HepG2 (cell line): ENCODE results near the gene TTPAL. TPM values are rescaled to one million over a fixed set of nuclear protein-coding genes. Genes with fewer than 3 reads are reported as not detected.

Experiments
- AGO1 ChIP-seq: fragments of 200-400 bp; formaldehyde crosslinking; IDR thresholded peaks from 2 replicates; pipeline ENCODE4 v1.6.1; 2017; ENCODE audit warnings: mild to moderate bottlenecking, low read depth, low read length, moderate library complexity; ENCODE audit not compliant: poor library complexity, severe bottlenecking
- BHLHE40 ChIP-seq: IDR thresholded peaks from 2 replicates; pipeline ENCODE4 v1.6.1; 2011; ENCODE audit warnings: low read length, improper control_type of control experiment
- CAMTA2 ChIP-seq: sonication (generic); formaldehyde crosslinking; IDR thresholded peaks from 2 replicates; pipeline ENCODE4 v1.4.0; 2020; ENCODE audit warnings: mild to moderate bottlenecking, missing genetic modification reagents, borderline replicate concordance
- DNMT1 ChIP-seq: sonication (generic); formaldehyde crosslinking; IDR thresholded peaks from 2 replicates; pipeline ENCODE4 v1.5.1; 2020; ENCODE audit warnings: mild to moderate bottlenecking, missing genetic modification reagents
- FOXJ3 ChIP-seq: sonication (generic); formaldehyde crosslinking; IDR thresholded peaks from 2 replicates; pipeline ENCODE4 v1.4.0; 2020; ENCODE audit warnings: missing genetic modification reagents, mild to moderate bottlenecking, borderline replicate concordance
- HMG20B ChIP-seq: conservative IDR thresholded peaks from 2 replicates; pipeline ENCODE4 v1.6.1; 2016; ENCODE audit warnings: missing genetic modification reagents, missing compliant biosample characterization
- PPARG ChIP-seq: conservative IDR thresholded peaks from 2 replicates; pipeline ENCODE4 v1.6.1; 2016; ENCODE audit warnings: missing biosample characterization, missing genetic modification reagents
- ZNF234 ChIP-seq: sonication (generic); formaldehyde crosslinking; conservative IDR thresholded peaks from 2 replicates; pipeline ENCODE4 v1.5.1; 2020; ENCODE audit warnings: mild to moderate bottlenecking, missing genetic modification reagents
- ZNF235 ChIP-seq: sonication (generic); formaldehyde crosslinking; IDR thresholded peaks from 2 replicates; pipeline ENCODE4 v1.8.1; 2023; ENCODE audit warnings: mild to moderate bottlenecking, missing genetic modification reagents, borderline replicate concordance
- ZNF709 ChIP-seq: sonication (generic); formaldehyde crosslinking; IDR thresholded peaks from 2 replicates; pipeline ENCODE4 v1.5.0; 2020; ENCODE audit warnings: mild to moderate bottlenecking, missing genetic modification reagents
- ZSCAN21 ChIP-seq: sonication (generic); formaldehyde crosslinking; IDR thresholded peaks from 2 replicates; pipeline ENCODE4 v1.8.0; 2022; ENCODE audit warnings: mild to moderate bottlenecking, missing genetic modification reagents, moderate library complexity, borderline replicate concordance
- ZSCAN22 ChIP-seq: sonication (generic); formaldehyde crosslinking; IDR thresholded peaks from 2 replicates; pipeline ENCODE4 v1.4.0; 2020; ENCODE audit warnings: mild to moderate bottlenecking, missing genetic modification reagents
- polyA plus RNA-seq, 8 experiments: library from polyadenylated mRNA; depleted of rRNA in 3 of 8; stranded (reverse) in 7 of 8; unstranded in 1 of 8; fragments of >200 nt; fragmentation: Illumina TruSeq in 4 of 8; extraction: Trizol in 4 of 8; gene quantifications; 2 replicates each; pipeline versions ENCODE4 v1.2.1 to v1.2.3, GENCODE V29; 2011 to 2016; ENCODE audit warnings: low read depth in 4 of 8, missing spikeins in 1 of 8, mixed read lengths in 1 of 8; ENCODE audit not compliant: insufficient read depth in 1 of 8
- total RNA-seq, 5 experiments: library from RNA; depleted of rRNA; stranded (reverse); fragments of >200 nt; fragmentation: Illumina TruSeq; extraction: Trizol; gene quantifications; 2 replicates each; pipeline ENCODE4 v1.2.3, GENCODE V29; 2016; ENCODE audit warnings: low read depth in 1 of 5
- TF ChIP-seq, protein P1 (sequence below): sonication (generic); formaldehyde crosslinking; IDR thresholded peaks from 2 replicates; pipeline ENCODE4 v1.4.0; 2020; ENCODE audit warnings: missing genetic modification reagents
- TF ChIP-seq, protein P2 (sequence below): IDR thresholded peaks from 2 replicates; pipeline ENCODE4 v1.6.1; 2012; ENCODE audit warnings: inconsistent platforms
- TF ChIP-seq, protein P3 (sequence below): sonication (generic); formaldehyde crosslinking; IDR thresholded peaks from 2 replicates; pipeline ENCODE4 v1.9.0; 2021; ENCODE audit warnings: missing genetic modification reagents, mild to moderate bottlenecking, borderline replicate concordance
- TF ChIP-seq, protein P4 (sequence below): sonication (generic); formaldehyde crosslinking; IDR thresholded peaks from 2 replicates; pipeline ENCODE4 v1.9.0; 2022; ENCODE audit warnings: missing genetic modification reagents, mild to moderate bottlenecking, borderline replicate concordance
- TF ChIP-seq, protein P5 (sequence below): sonication (generic); formaldehyde crosslinking; IDR thresholded peaks from 2 replicates; pipeline ENCODE4 v1.4.0; 2020; ENCODE audit warnings: missing genetic modification reagents
- TF ChIP-seq, protein P6 (sequence below): IDR thresholded peaks from 2 replicates; pipeline ENCODE4 v1.6.1; 2016

TTPAL gene
- total and polyA plus RNA-seq, 2 of the 13 experiments (the other 11 are each of a cell fraction or from before 2014, with no cell fraction given) = 4.3 to 18.8 TPM

DNA sequence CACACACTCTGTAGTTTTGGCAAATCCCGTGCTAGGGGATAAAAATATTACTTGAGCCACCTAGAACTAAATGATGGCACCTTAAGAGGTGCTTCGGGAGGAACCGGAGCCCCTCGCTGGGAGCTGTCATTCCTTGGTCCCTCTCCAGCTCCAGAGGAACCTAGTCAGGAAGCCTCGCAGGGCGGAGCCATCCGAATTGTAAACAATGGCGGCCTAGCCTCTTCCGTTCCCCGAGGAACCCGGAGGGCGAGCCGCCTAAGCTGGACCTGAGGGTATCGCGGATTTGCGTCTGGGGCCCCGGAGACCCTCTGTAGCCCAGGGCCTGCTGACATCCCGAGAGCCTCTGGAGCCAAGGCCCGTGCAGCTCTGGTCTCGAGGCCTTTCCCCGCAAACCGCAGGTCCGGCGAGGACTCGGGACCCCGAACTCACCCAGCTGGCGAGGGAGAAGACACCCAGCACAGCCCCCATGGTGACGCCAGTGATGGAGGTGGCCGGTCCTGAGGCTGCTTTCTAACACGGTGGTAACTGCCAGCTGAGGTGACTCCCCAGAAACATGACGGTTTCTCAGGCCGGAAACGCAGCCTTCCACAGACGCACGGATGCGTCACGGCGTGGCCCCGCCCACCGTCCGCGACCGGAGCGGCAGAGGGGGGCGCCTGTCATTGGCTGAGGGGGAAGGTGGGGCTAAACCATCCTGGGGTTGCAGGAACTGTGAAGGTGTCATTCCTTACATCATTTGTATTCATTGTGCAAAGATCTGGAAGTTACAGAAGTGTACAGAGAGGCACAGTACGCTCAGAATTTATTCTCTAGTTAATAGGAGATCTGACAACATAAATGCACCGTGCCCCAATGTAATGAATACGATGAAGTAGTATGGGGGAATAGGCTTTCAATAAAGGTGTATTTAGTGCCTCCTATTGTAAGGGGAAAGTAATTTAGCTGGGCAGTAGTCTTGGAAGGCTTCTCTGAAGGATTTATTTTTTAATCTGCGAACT lies 46.1 kb downstream of the TTPAL start, which contains the start of gene SERINC3 (continued):
- TF ChIP-seq ZNF235 = peak; percentile 99
- TF ChIP-seq, protein P1, sequence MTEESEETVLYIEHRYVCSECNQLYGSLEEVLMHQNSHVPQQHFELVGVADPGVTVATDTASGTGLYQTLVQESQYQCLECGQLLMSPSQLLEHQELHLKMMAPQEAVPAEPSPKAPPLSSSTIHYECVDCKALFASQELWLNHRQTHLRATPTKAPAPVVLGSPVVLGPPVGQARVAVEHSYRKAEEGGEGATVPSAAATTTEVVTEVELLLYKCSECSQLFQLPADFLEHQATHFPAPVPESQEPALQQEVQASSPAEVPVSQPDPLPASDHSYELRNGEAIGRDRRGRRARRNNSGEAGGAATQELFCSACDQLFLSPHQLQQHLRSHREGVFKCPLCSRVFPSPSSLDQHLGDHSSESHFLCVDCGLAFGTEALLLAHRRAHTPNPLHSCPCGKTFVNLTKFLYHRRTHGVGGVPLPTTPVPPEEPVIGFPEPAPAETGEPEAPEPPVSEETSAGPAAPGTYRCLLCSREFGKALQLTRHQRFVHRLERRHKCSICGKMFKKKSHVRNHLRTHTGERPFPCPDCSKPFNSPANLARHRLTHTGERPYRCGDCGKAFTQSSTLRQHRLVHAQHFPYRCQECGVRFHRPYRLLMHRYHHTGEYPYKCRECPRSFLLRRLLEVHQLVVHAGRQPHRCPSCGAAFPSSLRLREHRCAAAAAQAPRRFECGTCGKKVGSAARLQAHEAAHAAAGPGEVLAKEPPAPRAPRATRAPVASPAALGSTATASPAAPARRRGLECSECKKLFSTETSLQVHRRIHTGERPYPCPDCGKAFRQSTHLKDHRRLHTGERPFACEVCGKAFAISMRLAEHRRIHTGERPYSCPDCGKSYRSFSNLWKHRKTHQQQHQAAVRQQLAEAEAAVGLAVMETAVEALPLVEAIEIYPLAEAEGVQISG (CRISPR knock-in tag) = peak; percentile 88
- peak; percentile 75 for TF ChIP-seq HMG20B
- TF ChIP-seq, protein P2, sequence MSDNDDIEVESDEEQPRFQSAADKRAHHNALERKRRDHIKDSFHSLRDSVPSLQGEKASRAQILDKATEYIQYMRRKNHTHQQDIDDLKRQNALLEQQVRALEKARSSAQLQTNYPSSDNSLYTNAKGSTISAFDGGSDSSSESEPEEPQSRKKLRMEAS = peak; percentile 49; the same call in 1 of the 2 replicates
- no peak for TF ChIP-seq ZNF234 (CRISPR knock-in tag)
- TF ChIP-seq, protein P3, sequence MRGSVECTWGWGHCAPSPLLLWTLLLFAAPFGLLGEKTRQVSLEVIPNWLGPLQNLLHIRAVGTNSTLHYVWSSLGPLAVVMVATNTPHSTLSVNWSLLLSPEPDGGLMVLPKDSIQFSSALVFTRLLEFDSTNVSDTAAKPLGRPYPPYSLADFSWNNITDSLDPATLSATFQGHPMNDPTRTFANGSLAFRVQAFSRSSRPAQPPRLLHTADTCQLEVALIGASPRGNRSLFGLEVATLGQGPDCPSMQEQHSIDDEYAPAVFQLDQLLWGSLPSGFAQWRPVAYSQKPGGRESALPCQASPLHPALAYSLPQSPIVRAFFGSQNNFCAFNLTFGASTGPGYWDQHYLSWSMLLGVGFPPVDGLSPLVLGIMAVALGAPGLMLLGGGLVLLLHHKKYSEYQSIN (CRISPR knock-in tag) = no peak
- peak; percentile 95 for TF ChIP-seq ZNF709
- no peak for TF ChIP-seq BHLHE40
- TF ChIP-seq ZSCAN21 (CRISPR knock-in tag) = peak; percentile 83
- TF ChIP-seq, protein P4, sequence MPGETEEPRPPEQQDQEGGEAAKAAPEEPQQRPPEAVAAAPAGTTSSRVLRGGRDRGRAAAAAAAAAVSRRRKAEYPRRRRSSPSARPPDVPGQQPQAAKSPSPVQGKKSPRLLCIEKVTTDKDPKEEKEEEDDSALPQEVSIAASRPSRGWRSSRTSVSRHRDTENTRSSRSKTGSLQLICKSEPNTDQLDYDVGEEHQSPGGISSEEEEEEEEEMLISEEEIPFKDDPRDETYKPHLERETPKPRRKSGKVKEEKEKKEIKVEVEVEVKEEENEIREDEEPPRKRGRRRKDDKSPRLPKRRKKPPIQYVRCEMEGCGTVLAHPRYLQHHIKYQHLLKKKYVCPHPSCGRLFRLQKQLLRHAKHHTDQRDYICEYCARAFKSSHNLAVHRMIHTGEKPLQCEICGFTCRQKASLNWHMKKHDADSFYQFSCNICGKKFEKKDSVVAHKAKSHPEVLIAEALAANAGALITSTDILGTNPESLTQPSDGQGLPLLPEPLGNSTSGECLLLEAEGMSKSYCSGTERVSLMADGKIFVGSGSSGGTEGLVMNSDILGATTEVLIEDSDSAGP (CRISPR knock-in tag) = peak; percentile 97
- peak; percentile 96; the same call in 1 of the 2 replicates for TF ChIP-seq CAMTA2 (CRISPR knock-in tag)
- TF ChIP-seq, protein P5, sequence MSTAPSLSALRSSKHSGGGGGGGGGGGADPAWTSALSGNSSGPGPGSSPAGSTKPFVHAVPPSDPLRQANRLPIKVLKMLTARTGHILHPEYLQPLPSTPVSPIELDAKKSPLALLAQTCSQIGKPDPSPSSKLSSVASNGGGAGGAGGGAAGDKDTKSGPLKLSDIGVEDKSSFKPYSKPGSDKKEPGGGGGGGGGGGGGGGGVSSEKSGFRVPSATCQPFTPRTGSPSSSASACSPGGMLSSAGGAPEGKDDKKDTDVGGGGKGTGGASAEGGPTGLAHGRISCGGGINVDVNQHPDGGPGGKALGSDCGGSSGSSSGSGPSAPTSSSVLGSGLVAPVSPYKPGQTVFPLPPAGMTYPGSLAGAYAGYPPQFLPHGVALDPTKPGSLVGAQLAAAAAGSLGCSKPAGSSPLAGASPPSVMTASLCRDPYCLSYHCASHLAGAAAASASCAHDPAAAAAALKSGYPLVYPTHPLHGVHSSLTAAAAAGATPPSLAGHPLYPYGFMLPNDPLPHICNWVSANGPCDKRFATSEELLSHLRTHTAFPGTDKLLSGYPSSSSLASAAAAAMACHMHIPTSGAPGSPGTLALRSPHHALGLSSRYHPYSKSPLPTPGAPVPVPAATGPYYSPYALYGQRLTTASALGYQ (CRISPR knock-in tag) = peak; percentile 76; the same call in 1 of the 2 replicates
- peak; percentile 83; the same call in 1 of the 2 replicates for TF ChIP-seq DNMT1 (CRISPR knock-in tag)
- TF ChIP-seq, protein P6, sequence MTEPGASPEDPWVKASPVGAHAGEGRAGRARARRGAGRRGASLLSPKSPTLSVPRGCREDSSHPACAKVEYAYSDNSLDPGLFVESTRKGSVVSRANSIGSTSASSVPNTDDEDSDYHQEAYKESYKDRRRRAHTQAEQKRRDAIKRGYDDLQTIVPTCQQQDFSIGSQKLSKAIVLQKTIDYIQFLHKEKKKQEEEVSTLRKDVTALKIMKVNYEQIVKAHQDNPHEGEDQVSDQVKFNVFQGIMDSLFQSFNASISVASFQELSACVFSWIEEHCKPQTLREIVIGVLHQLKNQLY (CRISPR knock-in tag) = no peak; the same call in 1 of the 2 replicates
- TF ChIP-seq FOXJ3 (CRISPR knock-in tag) = peak; percentile 86
- TF ChIP-seq ZSCAN22 (CRISPR knock-in tag) = no peak
- TF ChIP-seq AGO1 = peak; percentile 76
- TF ChIP-seq PPARG = peak; percentile 18; the same call in 1 of the 2 replicates
